GM12801 (cell line): ENCODE results near the gene ATF3.

ENCODE experiments used
- TF ChIP-seq, protein P1 (sequence below): IDR thresholded peaks from one replicate; pipeline ENCODE4 v1.5.1; 2011; ENCODE audit warnings: control low read depth; ENCODE audit not compliant: insufficient read length; ENCODE audit errors: extremely low read depth

The ATF3 gene

GRCh38 chr1:212625781-212626450 is 17.4 kb downstream of the ATF3 start:
- TF ChIP-seq, protein P1, sequence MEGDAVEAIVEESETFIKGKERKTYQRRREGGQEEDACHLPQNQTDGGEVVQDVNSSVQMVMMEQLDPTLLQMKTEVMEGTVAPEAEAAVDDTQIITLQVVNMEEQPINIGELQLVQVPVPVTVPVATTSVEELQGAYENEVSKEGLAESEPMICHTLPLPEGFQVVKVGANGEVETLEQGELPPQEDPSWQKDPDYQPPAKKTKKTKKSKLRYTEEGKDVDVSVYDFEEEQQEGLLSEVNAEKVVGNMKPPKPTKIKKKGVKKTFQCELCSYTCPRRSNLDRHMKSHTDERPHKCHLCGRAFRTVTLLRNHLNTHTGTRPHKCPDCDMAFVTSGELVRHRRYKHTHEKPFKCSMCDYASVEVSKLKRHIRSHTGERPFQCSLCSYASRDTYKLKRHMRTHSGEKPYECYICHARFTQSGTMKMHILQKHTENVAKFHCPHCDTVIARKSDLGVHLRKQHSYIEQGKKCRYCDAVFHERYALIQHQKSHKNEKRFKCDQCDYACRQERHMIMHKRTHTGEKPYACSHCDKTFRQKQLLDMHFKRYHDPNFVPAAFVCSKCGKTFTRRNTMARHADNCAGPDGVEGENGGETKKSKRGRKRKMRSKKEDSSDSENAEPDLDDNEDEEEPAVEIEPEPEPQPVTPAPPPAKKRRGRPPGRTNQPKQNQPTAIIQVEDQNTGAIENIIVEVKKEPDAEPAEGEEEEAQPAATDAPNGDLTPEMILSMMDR = no peak

- TF ChIP-seq, protein P1 = no peak
Observed at GRCh38 chr1:212628046-212628445, 19.5 kb downstream of the ATF3 start.

DNA sequence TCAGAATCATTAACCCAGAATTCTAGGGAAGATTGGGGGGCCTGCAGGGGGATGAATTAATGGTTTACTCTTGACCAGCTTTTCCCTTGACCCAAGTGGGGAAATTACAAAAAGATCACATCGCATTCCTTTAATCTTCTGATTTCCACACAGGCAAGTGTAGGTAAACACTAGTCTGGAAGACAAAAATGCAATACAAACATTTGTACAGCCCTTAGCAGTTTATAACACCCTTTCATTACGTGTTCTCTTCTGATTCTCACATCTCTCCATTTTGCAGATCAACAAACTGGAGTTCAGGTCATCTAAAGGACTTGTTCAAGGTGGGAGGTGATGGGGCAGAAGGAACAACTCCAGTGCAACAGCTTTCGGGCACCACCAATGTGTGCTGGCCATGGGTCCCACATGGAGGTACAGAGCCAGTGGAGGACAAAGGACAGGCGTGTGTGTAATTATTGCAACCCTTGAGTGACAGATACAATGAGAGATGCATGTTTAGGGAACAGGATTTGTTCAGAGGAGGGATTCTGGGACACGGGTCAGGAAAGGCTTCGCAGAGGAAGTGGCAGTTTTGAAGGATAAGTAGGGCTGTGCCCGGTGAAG is 20.4 kb downstream of the ATF3 start:
- TF ChIP-seq, protein P1 = no peak

- TF ChIP-seq, protein P1 = no peak
Observed at GRCh38 chr1:212629450-212630157, 21.0 kb downstream of the ATF3 start.

DNA sequence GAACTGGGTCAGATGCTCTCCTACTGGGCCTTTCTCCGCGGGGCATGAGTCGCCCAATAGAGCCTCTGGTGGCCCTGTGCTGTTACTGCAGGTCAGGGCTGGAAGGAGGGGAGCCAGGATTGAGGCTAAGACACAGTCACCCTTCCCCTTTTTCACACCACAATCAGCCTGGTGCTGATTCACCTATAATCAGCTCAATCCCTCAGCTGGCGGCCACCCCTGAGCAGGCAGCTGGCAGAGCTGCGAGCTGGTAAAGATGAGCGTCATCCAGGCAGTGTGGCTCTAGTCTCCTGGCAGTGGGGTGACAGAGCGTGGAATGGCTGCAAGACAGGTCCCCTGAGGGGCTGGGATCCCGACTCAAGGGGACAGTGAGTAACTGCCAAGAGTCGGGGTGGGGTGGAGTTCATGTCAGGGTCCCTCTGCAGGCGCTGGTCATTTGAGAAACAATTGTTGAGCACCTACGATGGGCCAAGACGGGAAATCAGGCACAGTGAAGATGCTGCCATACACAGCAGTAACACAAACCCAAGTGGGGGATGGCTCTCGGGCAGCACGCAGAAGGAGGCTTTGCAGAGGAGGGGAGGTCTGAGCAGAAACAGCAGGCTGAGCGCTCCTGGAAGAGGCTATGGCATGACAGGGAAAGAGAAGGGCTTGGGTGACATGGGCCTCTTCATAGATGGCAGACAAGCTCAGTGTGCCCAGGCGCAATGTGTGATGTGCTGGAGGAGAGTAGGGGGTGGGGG is 21.8 kb downstream of the ATF3 start:
- TF ChIP-seq, protein P1 = no peak

DNA sequence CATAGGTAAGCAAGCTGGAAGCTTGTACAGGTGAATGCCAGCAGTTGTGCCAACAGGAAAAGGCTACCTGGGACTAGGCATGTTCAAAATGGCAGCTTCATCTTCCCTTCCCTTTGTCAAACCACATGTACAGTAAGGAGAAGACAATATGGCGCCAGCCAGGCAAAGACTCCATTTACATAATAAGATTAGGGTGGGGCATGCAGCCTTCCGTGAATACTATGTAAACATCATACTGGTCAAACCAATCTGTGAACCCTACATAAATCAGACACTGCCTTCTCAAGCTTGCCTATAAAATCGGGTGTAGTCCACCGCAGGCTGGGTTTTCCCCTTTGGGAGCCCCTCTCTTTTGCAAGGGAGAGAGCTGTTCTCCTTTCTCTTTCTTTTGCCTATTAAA is 24.6 kb downstream of the ATF3 start:
- TF ChIP-seq, protein P1 = no peak

GRCh38 chr1:212634252-212634651 is 25.7 kb downstream of the ATF3 start:
- TF ChIP-seq, protein P1 = no peak
